BLaER1 treated with 17β-estradiol and CSF1 and Interleukin-3, amounts not matched to agents 10 nM and 100 nM (cell line): ENCODE data around the gene MKI67.

Source experiments
- H3K27ac ChIP-seq, 11 experiments: shearing (Covaris generic); formaldehyde crosslinking; 2 replicates each; pipeline ENCODE4 v1.8.1; 2022
- H3K27me3 ChIP-seq, 11 experiments: shearing (Covaris generic); formaldehyde crosslinking; 2 replicates each; pipeline ENCODE4 v1.8.1; 2022
- H3K36me3 ChIP-seq, 11 experiments: shearing (Covaris generic); formaldehyde crosslinking; 2 replicates each; pipeline ENCODE4 v1.8.1; 2022
- H3K4me1 ChIP-seq, 10 experiments: shearing (Covaris generic); formaldehyde crosslinking; 2 replicates each; pipeline ENCODE4 v1.8.1; 2022
- H3K4me2 ChIP-seq, 11 experiments: shearing (Covaris generic); formaldehyde crosslinking; 2 replicates each; pipeline ENCODE4 v1.8.1; 2022
- H3K4me3 ChIP-seq, 10 experiments: shearing (Covaris generic); formaldehyde crosslinking; 2 replicates each; pipeline ENCODE4 v1.8.1; 2022
- H3K9ac ChIP-seq, 11 experiments: shearing (Covaris generic); formaldehyde crosslinking; 2 replicates each; pipeline ENCODE4 v1.8.1; 2022
- H3K9me3 ChIP-seq, 11 experiments: shearing (Covaris generic); formaldehyde crosslinking; replicated peaks in 1 of 11; 2 replicates each; pipeline ENCODE4 v1.8.1; 2022
- H4K20me1 ChIP-seq, 11 experiments: shearing (Covaris generic); formaldehyde crosslinking; 2 replicates each; pipeline ENCODE4 v1.8.1; 2022
- Cebpa-rat ChIP-seq, 11 experiments: shearing (Covaris generic); IDR thresholded peaks; 2 replicates each; pipeline ENCODE4 v1.8.1; 2022

Gene MKI67

GRCh38 chr10:128137877-128138276 lies 11.7 kb upstream of the MKI67 start:
- Histone ChIP-seq H3K4me2 (no peak overlapping the region), H4K20me1 (no peaks in the 10 kb centered on the region; a peak in 1 of 22 replicates), H3K27ac (no peak overlapping the region), H3K9ac (no peak overlapping the region), H3K36me3 (no peaks in the 10 kb centered on the region), H3K9me3 (no peaks in the 10 kb centered on the region), H3K4me3 (no peak overlapping the region), H3K27me3 (peaks cover 0 to 8% (median 0%) of the 10 kb centered on the region in 11 experiments; a peak in 1 of 22 replicates), H3K4me1 (no peaks in the 10 kb centered on the region)
- no peak for TF ChIP-seq Cebpa-rat (IDR thresholded peaks at IDR 0.05)

DNA sequence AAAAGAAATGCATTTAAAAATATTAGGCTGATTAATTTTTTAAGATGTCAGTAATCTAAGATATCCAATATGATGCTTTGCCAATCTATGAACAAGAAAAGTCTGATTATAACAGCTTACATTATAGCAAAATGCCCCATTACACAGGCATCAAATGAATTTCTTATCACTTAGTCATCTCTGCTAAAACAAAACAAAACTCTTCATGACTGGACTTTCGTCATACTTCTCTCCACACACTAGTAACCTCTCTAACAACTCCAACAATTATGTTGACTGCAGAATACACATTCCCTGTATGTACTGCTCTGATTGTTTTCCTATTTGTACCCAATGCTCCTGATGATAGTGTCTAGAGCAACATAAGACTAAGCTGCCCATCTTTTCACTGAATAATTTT lies 3.8 kb upstream of the MKI67 start:
- 0 out of 22 replicates have a peak, but pooled peaks cover 0 to 3% (median 0%) of the 10 kb centered on the region in 11 experiments for H3K27me3 ChIP-seq

DNA sequence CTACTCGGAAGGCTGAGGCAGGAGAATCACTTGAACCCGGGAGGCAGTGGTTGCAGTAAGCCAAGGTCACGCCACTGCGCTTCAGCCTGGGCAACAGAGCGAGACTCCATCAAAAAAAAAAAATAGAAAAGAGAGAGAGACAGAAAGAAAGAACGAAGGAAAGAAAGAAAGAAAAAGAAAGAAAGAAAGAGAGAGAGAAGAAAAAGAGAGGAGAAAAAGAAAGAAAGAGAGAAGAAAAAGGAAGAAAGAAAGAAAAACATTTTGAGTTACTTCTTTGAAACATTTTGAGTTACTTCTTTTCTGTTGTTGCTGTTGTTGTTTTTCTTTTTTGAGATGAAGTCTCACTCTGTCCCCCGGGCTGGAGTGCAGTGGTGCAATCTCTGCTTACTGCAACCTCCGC lies 2.4 kb upstream of the MKI67 start:
- no peak overlapping the region for H3K27ac ChIP-seq
- H3K4me1 ChIP-seq, result peaks cover 16 to 36% (median 28%) of the 10 kb centered on the region in 10 experiments
- H3K36me3 ChIP-seq, result peaks cover 0 to 14% (median 11%) of the 10 kb centered on the region in 11 experiments; a peak in 10 of 22 replicates
- H4K20me1 ChIP-seq, result peaks cover 0 to 14% (median 12%) of the 10 kb centered on the region in 11 experiments; a peak in 15 of 22 replicates
- H3K9ac ChIP-seq, result no peak overlapping the region
- H3K4me3 ChIP-seq, result no peak overlapping the region
- no peaks in the 10 kb centered on the region for H3K9me3 ChIP-seq
- peak overlapping the region in 2 of 11 experiments; percentile 5 to 8; a peak in 2 of 22 replicates for H3K4me2 ChIP-seq
- H3K27me3 ChIP-seq, result 0 out of 22 replicates have a peak, but pooled peaks cover 0 to 3% (median 0%) of the 10 kb centered on the region in 11 experiments
- TF ChIP-seq Cebpa-rat (IDR thresholded peaks at IDR 0.05), result no peak

More for the DNA sequence above, 3.8 kb upstream of the MKI67 start:
- Histone ChIP-seq H3K4me3 (no peak overlapping the region), H3K4me2 (no peak overlapping the region), H4K20me1 (peaks cover 0 to under 1% (median 0%) of the 10 kb centered on the region in 11 experiments; a peak in 3 of 22 replicates), H3K27ac (no peak overlapping the region), H3K36me3 (peaks cover 0 to 2% (median 0%) of the 10 kb centered on the region in 11 experiments; a peak in 8 of 22 replicates), H3K9ac (no peak overlapping the region), H3K9me3 (no peaks in the 10 kb centered on the region), H3K4me1 (peaks cover 2 to 22% (median 13%) of the 10 kb centered on the region in 10 experiments)
- no peak for TF ChIP-seq Cebpa-rat (IDR thresholded peaks at IDR 0.05)

GRCh38 chr10:128125416-128125943 lies 743 bp downstream of the MKI67 start:
- peaks cover 0 to 41% (median 34%) of the 10 kb centered on the region in 11 experiments; a peak in 17 of 22 replicates for H3K36me3 ChIP-seq
- peak overlapping the region; percentile 25 to 99 (median 97); a peak in 20 of 22 replicates for H3K27ac ChIP-seq
- TF ChIP-seq Cebpa-rat (IDR thresholded peaks at IDR 0.05), result no peak
- peak overlapping the region; percentile 94 to 100 (median 99) for H3K4me2 ChIP-seq
- H4K20me1 ChIP-seq, result peaks cover 0 to 35% (median 24%) of the 10 kb centered on the region in 11 experiments; a peak in 16 of 22 replicates
- H3K4me1 ChIP-seq, result peaks cover 35 to 47% (median 44%) of the 10 kb centered on the region in 10 experiments
- H3K27me3 ChIP-seq, result 0 out of 22 replicates have a peak, but pooled peaks cover 0 to 3% (median 0%) of the 10 kb centered on the region in 11 experiments
- no peaks in the 10 kb centered on the region for H3K9me3 ChIP-seq
- H3K9ac ChIP-seq, result peak overlapping the region; percentile 86 to 100 (median 98)
- H3K4me3 ChIP-seq, result peak overlapping the region; percentile 75 to 100 (median 93)

GRCh38 chr10:128124813-128125403 lies 1.3 kb downstream of the MKI67 start:
- peak overlapping the region; percentile 94 to 100 (median 99) for H3K4me2 ChIP-seq
- H3K9me3 ChIP-seq, result no peaks in the 10 kb centered on the region
- peaks cover 0 to 46% (median 39%) of the 10 kb centered on the region in 11 experiments; a peak in 17 of 22 replicates for H3K36me3 ChIP-seq
- peak overlapping the region; percentile 75 to 100 (median 93) for H3K4me3 ChIP-seq
- H3K9ac ChIP-seq, result peak overlapping the region; percentile 86 to 100 (median 98)
- 0 out of 22 replicates have a peak, but pooled peaks cover 0 to 3% (median 0%) of the 10 kb centered on the region in 11 experiments for H3K27me3 ChIP-seq
- peak overlapping the region in 10 of 11 experiments; percentile 69 to 99 (median 98); a peak in 19 of 22 replicates for H3K27ac ChIP-seq
- peaks cover 35 to 47% (median 44%) of the 10 kb centered on the region in 10 experiments for H3K4me1 ChIP-seq
- no peak for TF ChIP-seq Cebpa-rat (IDR thresholded peaks at IDR 0.05)
- H4K20me1 ChIP-seq, result peaks cover 0 to 40% (median 29%) of the 10 kb centered on the region in 11 experiments; a peak in 17 of 22 replicates

- H3K27ac ChIP-seq, result peak overlapping the region in 8 of 11 experiments; percentile 7 to 99 (median 93); a peak in 10 of 22 replicates
- TF ChIP-seq Cebpa-rat (IDR thresholded peaks at IDR 0.05), result no peak
- H3K36me3 ChIP-seq, result peaks cover 0 to 57% (median 50%) of the 10 kb centered on the region in 11 experiments; a peak in 18 of 22 replicates
Observed at GRCh38 chr10:128123846-128124245, 2.4 kb downstream of the MKI67 start.

DNA sequence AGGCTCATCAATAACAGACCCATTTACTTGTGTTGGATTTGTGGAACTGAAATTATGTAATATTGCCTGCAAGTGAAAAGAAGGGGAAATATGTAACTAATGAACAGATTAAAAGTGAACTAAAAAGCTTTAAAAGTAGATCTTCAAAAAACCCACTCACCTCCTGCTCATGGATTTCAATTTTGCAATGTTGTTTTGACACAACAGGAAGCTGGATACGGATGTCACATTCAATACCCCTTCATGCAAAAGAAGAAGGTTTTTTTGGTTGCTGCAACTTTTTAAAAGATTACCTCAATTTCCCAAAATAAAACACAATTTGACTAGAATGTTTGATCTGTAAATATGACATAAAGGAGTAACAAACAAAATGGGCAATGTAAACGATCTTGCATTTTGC lies 3.3 kb downstream of the MKI67 start:
- H3K9ac ChIP-seq, result no peak overlapping the region
- peaks cover 0 to 66% (median 59%) of the 10 kb centered on the region in 11 experiments; a peak in 18 of 22 replicates for H3K36me3 ChIP-seq
- H4K20me1 ChIP-seq, result peaks cover 0 to 57% (median 46%) of the 10 kb centered on the region in 11 experiments; a peak in 17 of 22 replicates
- no peaks in the 10 kb centered on the region for H3K9me3 ChIP-seq
- peak overlapping the region in 4 of 10 experiments; percentile 82 to 97 (median 96); a peak in 5 of 20 replicates for H3K4me3 ChIP-seq
- H3K4me1 ChIP-seq, result peaks cover 33 to 47% (median 44%) of the 10 kb centered on the region in 10 experiments
- TF ChIP-seq Cebpa-rat (IDR thresholded peaks at IDR 0.05), result no peak
- H3K27ac ChIP-seq, result peak overlapping the region in 3 of 11 experiments; percentile 7 to 16 (median 8); a peak in 3 of 22 replicates
- 0 out of 22 replicates have a peak, but pooled peaks cover 0 to under 1% (median 0%) of the 10 kb centered on the region in 11 experiments for H3K27me3 ChIP-seq
- peak overlapping the region; percentile 35 to 100 (median 96); a peak in 20 of 22 replicates for H3K4me2 ChIP-seq

More at GRCh38 chr10:128123846-128124245, 2.4 kb downstream of the MKI67 start:
- H4K20me1 ChIP-seq, result peaks cover 0 to 49% (median 38%) of the 10 kb centered on the region in 11 experiments; a peak in 17 of 22 replicates
- 0 out of 22 replicates have a peak, but pooled peaks cover 0 to 3% (median 0%) of the 10 kb centered on the region in 11 experiments for H3K27me3 ChIP-seq
- H3K9me3 ChIP-seq, result no peaks in the 10 kb centered on the region
- H3K9ac ChIP-seq, result peak overlapping the region in 9 of 11 experiments; percentile 89 to 100 (median 99); a peak in 16 of 22 replicates
- H3K4me3 ChIP-seq, result peak overlapping the region in 9 of 10 experiments; percentile 75 to 100 (median 95); a peak in 16 of 20 replicates
- peaks cover 35 to 47% (median 44%) of the 10 kb centered on the region in 10 experiments for H3K4me1 ChIP-seq
- H3K4me2 ChIP-seq, result peak overlapping the region; percentile 94 to 100 (median 99)

DNA sequence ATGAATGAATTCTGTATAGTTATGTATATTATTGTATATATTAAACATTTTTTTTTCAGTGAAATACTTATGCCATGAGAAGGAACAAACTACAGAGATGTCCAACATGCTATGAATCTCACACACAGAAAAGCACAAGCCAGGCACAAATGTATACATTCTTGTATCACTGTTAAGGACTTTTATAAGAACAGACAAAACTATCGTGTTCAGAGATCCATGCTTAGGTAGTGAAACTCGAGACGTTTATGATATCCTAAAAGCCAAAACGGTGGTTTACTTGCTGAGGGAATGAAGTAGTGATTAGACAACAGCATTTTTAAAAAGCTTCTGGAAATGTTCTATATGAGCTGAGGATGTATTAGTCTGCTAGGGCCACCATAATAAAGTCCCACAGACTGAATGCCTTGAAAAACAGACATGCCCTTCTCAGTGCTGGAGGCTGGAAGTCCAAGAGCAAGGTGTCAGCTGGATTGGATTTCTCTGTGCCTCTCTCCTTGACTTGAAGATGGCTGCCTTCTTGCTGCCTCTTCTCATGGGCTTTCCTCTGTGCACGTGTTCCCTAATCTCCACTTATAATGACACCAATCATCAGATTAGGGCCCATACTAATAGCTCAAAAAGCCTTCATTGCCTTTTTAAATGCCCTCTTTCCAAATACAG lies 4.3 kb downstream of the MKI67 start:
- Histone ChIP-seq H3K27me3 (no peaks in the 10 kb centered on the region), H3K4me3 (no peak overlapping the region), H4K20me1 (peaks cover 0 to 68% (median 56%) of the 10 kb centered on the region in 11 experiments; a peak in 18 of 22 replicates), H3K9me3 (no peaks in the 10 kb centered on the region), H3K4me2 (peak overlapping the region in 9 of 11 experiments; percentile 19 to 100 (median 96); a peak in 12 of 22 replicates), H3K9ac (no peak overlapping the region), H3K36me3 (peaks cover 0 to 77% (median 70%) of the 10 kb centered on the region in 11 experiments; a peak in 18 of 22 replicates), H3K27ac (0 out of 22 replicates have a peak overlapping the region, but pooled peaks of 1 of the 11 experiments have one; percentile 1), H3K4me1 (peaks cover 26 to 44% (median 38%) of the 10 kb centered on the region in 10 experiments)
- no peak for TF ChIP-seq Cebpa-rat (IDR thresholded peaks at IDR 0.05)
